ENCODE measurements around the gene HAPLN3.

Gene HAPLN3

GRCh38 chr15:88909956-88910831, 14.8 kb upstream of the HAPLN3 start:
- no peak for DNase-seq (ENCODE audit: low read depth)

- no peak for DNase-seq (ENCODE audit: low read depth)
These were observed 13.6 kb upstream of the HAPLN3 start for GRCh38 chr15:88908697-88909621.

GRCh38 chr15:88908123-88908522, 12.8 kb upstream of the HAPLN3 start:
- DNase-seq (ENCODE audit: low read depth): no peak

GRCh38 chr15:88907111-88907510, 11.8 kb upstream of the HAPLN3 start:
- DNase-seq (ENCODE audit: low read depth): no peak

GRCh38 chr15:88906551-88906950, 11.2 kb upstream of the HAPLN3 start:
- no peak for DNase-seq (ENCODE audit: low read depth)

GRCh38 chr15:88906130-88906529, 10.8 kb upstream of the HAPLN3 start:
- no peak for DNase-seq (ENCODE audit: low read depth)

GRCh38 chr15:88905576-88905975, 10.2 kb upstream of the HAPLN3 start:
- no peak for DNase-seq (ENCODE audit: low read depth)

- DNase-seq (ENCODE audit: low read depth): peak; percentile 81
These were observed 9.4 kb upstream of the HAPLN3 start for GRCh38 chr15:88904624-88905327.

- no peak for DNase-seq (ENCODE audit: low read depth)
These were observed 8.9 kb upstream of the HAPLN3 start for GRCh38 chr15:88904257-88904623.

GRCh38 chr15:88902846-88903245, 7.5 kb upstream of the HAPLN3 start:
- no peak for DNase-seq (ENCODE audit: low read depth)

GRCh38 chr15:88902221-88902835, 7.0 kb upstream of the HAPLN3 start:
- DNase-seq (ENCODE audit: low read depth): no peak

- no peak for DNase-seq (ENCODE audit: low read depth)
These were observed 6.3 kb upstream of the HAPLN3 start for GRCh38 chr15:88901508-88902220.

- DNase-seq (ENCODE audit: low read depth): no peak
These were observed 5.7 kb upstream of the HAPLN3 start for GRCh38 chr15:88900982-88901418.

GRCh38 chr15:88900309-88900981, 5.1 kb upstream of the HAPLN3 start:
- DNase-seq (ENCODE audit: low read depth): no peak

- no peak for DNase-seq (ENCODE audit: low read depth)
These were observed 3.9 kb upstream of the HAPLN3 start for GRCh38 chr15:88899251-88899650.

GRCh38 chr15:88898736-88899135, 3.4 kb upstream of the HAPLN3 start:
- DNase-seq (ENCODE audit: low read depth): no peak

- DNase-seq (ENCODE audit: low read depth): peak; percentile 73
These were observed 2.3 kb upstream of the HAPLN3 start for GRCh38 chr15:88897456-88898194.

- DNase-seq (ENCODE audit: low read depth): no peak
These were observed 1.8 kb upstream of the HAPLN3 start for GRCh38 chr15:88897142-88897455.

- DNase-seq (ENCODE audit: low read depth): no peak
These were observed 1.1 kb upstream of the HAPLN3 start for GRCh38 chr15:88896333-88897033.

Measured in stimulated activated CD8-positive, alpha-beta memory T cell treated with anti-CD3 and anti-CD28 coated beads, Interleukin-12 subunit alpha, Interleukin-12 subunit beta, amount 100 ng/mL, for 1 hour (primary cell).